ENCODE data around the gene APCDD1L. TPM values are rescaled to one million over a fixed set of nuclear protein-coding genes. Genes with fewer than 3 reads are reported as not detected.

Gene APCDD1L
- total RNA-seq, 1 experiment from 2014 or later = 2.4 TPM

DNA sequence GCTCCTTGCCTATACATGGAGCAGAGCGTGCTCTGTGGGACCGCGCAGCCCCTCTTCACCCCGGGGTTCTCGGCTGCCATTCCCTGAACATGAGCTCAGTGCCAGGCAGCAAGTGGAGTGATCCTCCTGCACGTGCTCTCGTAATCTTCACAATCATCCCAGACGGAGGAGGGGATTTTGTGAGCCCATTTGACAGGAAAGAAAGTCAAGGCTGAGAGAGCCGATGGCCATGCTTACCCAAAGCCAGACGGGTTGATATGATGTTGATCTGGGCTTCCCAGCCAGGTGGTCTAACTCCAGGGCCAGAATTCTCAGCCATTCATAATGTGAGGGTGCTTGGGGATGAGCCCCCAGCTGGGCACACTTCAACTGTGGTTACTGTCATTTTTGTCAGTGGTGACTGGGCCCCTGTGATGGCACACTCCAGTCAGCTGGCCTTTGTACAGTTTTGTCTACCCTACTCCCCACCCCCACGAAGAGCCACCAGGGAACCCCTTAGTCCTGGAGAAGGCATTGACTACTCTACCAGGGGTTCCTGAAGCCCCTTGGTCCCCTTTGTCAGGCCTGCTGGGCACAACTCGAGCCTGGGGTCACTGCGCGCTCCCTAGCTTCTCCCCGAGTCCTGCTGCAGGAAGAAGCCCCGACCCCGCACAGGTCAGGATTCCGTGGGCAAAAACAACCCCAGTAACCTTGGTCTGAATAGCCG lies 1.5 kb downstream of the APCDD1L start (continued):
- TF ChIP-seq OVOL2 (CRISPR knock-in tag; IDR thresholded peaks at IDR 0.05; ENCODE audit: borderline replicate concordance) = no peak
- TF ChIP-seq, protein P1, sequence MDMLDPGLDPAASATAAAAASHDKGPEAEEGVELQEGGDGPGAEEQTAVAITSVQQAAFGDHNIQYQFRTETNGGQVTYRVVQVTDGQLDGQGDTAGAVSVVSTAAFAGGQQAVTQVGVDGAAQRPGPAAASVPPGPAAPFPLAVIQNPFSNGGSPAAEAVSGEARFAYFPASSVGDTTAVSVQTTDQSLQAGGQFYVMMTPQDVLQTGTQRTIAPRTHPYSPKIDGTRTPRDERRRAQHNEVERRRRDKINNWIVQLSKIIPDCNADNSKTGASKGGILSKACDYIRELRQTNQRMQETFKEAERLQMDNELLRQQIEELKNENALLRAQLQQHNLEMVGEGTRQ (CRISPR knock-in tag; IDR thresholded peaks at IDR 0.05) = no peak
- TF ChIP-seq, protein P2, sequence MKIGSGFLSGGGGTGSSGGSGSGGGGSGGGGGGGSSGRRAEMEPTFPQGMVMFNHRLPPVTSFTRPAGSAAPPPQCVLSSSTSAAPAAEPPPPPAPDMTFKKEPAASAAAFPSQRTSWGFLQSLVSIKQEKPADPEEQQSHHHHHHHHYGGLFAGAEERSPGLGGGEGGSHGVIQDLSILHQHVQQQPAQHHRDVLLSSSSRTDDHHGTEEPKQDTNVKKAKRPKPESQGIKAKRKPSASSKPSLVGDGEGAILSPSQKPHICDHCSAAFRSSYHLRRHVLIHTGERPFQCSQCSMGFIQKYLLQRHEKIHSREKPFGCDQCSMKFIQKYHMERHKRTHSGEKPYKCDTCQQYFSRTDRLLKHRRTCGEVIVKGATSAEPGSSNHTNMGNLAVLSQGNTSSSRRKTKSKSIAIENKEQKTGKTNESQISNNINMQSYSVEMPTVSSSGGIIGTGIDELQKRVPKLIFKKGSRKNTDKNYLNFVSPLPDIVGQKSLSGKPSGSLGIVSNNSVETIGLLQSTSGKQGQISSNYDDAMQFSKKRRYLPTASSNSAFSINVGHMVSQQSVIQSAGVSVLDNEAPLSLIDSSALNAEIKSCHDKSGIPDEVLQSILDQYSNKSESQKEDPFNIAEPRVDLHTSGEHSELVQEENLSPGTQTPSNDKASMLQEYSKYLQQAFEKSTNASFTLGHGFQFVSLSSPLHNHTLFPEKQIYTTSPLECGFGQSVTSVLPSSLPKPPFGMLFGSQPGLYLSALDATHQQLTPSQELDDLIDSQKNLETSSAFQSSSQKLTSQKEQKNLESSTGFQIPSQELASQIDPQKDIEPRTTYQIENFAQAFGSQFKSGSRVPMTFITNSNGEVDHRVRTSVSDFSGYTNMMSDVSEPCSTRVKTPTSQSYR (CRISPR knock-in tag; IDR thresholded peaks at IDR 0.05) = no peak
- TF ChIP-seq, protein P3, sequence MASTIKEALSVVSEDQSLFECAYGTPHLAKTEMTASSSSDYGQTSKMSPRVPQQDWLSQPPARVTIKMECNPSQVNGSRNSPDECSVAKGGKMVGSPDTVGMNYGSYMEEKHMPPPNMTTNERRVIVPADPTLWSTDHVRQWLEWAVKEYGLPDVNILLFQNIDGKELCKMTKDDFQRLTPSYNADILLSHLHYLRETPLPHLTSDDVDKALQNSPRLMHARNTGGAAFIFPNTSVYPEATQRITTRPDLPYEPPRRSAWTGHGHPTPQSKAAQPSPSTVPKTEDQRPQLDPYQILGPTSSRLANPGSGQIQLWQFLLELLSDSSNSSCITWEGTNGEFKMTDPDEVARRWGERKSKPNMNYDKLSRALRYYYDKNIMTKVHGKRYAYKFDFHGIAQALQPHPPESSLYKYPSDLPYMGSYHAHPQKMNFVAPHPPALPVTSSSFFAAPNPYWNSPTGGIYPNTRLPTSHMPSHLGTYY (CRISPR knock-in tag; IDR thresholded peaks at IDR 0.05) = no peak
- TF ChIP-seq, protein P4, sequence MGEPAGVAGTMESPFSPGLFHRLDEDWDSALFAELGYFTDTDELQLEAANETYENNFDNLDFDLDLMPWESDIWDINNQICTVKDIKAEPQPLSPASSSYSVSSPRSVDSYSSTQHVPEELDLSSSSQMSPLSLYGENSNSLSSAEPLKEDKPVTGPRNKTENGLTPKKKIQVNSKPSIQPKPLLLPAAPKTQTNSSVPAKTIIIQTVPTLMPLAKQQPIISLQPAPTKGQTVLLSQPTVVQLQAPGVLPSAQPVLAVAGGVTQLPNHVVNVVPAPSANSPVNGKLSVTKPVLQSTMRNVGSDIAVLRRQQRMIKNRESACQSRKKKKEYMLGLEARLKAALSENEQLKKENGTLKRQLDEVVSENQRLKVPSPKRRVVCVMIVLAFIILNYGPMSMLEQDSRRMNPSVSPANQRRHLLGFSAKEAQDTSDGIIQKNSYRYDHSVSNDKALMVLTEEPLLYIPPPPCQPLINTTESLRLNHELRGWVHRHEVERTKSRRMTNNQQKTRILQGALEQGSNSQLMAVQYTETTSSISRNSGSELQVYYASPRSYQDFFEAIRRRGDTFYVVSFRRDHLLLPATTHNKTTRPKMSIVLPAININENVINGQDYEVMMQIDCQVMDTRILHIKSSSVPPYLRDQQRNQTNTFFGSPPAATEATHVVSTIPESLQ (CRISPR knock-in tag; IDR thresholded peaks at IDR 0.05) = no peak

DNA sequence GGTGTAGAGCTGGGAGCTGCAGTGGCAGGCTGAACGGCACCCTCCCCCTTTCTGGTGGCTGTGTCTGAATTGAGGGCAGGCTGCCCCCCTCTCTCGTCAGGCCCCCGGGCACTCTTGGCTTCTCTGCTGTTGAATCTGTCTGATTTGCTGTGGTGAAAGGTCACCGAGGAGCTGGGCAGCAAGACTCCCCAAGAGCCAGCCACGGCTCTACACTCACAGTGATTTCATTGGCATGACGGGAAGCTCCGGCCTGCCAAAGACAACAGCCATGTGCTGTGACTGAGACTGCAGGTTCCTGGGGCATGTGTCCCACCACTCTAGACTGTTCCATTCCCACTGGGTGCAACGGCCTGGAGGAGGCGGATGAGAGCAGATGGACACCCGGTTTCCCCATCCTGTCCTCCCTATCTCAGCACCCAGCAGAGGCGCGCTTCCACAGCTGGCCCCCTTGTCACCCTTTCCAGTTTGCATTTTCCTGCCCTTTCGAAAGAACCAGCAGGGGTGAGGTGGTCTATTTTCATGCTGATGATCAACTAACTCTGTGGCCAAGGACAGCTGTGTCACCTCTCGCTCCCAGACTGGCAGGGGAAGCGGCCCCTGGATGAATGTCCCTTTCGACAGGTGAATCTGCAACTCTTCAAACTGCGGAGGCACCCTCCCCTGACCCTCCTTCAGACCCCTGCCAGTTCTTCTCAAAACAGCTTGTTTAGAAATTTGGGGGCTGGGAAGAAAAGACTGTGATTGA lies 2.2 kb downstream of the APCDD1L start:
- Mint-ChIP-seq H3K9me3 (no peaks in the 10 kb centered on the region), H3K4me3 (peak overlapping the region; percentile 78), H3K27me3 (ENCODE audit: low read depth) (peaks cover 60% of the 10 kb centered on the region), H3K4me1 (peaks cover 23% of the 10 kb centered on the region), H3K27ac (no peak overlapping the region), H3K36me3 (peaks cover 5% of the 10 kb centered on the region)
- DNase-seq (ENCODE audit: low spot score) (no peak), ATAC-seq (no peak)
- ChIA-PET POLR2A (interaction anchor here (1.5 to 2.4 kb wide), 3 partner anchors 107 to 138 kb away, joined by 3 to 14 read pairs (median 7); partner anchors contain the start of gene STX16), CTCF (interaction anchor here (1.1 to 2.9 kb wide), 6 partner anchors 32 to 357 kb away, joined by 3 to 24 read pairs (median 6); partner anchors contain the start of gene STX16)
- TF ChIP-seq, protein P5, sequence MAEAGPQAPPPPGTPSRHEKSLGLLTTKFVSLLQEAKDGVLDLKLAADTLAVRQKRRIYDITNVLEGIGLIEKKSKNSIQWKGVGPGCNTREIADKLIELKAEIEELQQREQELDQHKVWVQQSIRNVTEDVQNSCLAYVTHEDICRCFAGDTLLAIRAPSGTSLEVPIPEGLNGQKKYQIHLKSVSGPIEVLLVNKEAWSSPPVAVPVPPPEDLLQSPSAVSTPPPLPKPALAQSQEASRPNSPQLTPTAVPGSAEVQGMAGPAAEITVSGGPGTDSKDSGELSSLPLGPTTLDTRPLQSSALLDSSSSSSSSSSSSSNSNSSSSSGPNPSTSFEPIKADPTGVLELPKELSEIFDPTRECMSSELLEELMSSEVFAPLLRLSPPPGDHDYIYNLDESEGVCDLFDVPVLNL (CRISPR knock-in tag; IDR thresholded peaks at IDR 0.05; ENCODE audit: borderline replicate concordance, low read depth) = no peak
- TF ChIP-seq, protein P6, sequence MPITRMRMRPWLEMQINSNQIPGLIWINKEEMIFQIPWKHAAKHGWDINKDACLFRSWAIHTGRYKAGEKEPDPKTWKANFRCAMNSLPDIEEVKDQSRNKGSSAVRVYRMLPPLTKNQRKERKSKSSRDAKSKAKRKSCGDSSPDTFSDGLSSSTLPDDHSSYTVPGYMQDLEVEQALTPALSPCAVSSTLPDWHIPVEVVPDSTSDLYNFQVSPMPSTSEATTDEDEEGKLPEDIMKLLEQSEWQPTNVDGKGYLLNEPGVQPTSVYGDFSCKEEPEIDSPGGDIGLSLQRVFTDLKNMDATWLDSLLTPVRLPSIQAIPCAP (CRISPR knock-in tag; IDR thresholded peaks at IDR 0.05) = no peak
- TF ChIP-seq FOXP1 (CRISPR knock-in tag; IDR thresholded peaks at IDR 0.05; ENCODE audit: borderline replicate concordance) = no peak
- no peak for TF ChIP-seq TCF7 (CRISPR knock-in tag; IDR thresholded peaks at IDR 0.05; ENCODE audit: low read depth)
- 0 out of 2 replicates have a peak, but pooled peaks have one; percentile 22 for TF ChIP-seq TP53 (CRISPR knock-in tag; IDR thresholded peaks at IDR 0.05)

DNA sequence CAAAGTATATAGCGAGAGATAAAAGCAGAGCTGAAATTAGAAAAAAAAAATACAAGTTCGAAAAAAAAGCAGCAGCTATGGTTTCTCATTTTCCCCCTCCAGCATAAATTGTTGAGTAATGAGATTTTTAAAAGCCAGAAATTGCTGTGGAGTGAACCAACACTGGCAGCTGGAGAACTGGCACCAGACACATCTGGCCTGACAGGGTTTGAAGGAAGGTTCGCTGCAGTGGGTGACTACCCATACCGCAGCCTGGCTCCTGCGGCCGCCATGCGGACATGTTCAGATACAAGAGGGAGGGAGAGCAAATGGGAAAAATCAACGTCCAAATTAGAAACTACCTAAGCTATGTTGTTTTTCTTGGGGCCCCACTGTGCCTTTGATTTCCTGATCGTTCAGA lies 3.3 kb downstream of the APCDD1L start:
- DNase-seq (ENCODE audit: low spot score) (no peak), ATAC-seq (no peak)
- Mint-ChIP-seq H3K4me1 (peaks cover 23% of the 10 kb centered on the region), H3K36me3 (peaks cover 5% of the 10 kb centered on the region), H3K4me3 (no peak overlapping the region), H3K27ac (no peak overlapping the region), H3K9me3 (no peaks in the 10 kb centered on the region), H3K27me3 (ENCODE audit: low read depth) (peaks cover 53% of the 10 kb centered on the region)
- POLR2A ChIA-PET = no interaction called here
- CTCF ChIA-PET = no interaction called here
- TF ChIP-seq, protein P3 (CRISPR knock-in tag; IDR thresholded peaks at IDR 0.05) = no peak
- TF ChIP-seq ZBTB21 (CRISPR knock-in tag; IDR thresholded peaks at IDR 0.05; ENCODE audit: borderline replicate concordance) (no peak), KAT7 (CRISPR knock-in tag; IDR thresholded peaks at IDR 0.05; ENCODE audit: borderline replicate concordance) (no peak), RELA (CRISPR knock-in tag; IDR thresholded peaks at IDR 0.05; ENCODE audit: borderline replicate concordance) (no peak)
- TF ChIP-seq, protein P1 (CRISPR knock-in tag; IDR thresholded peaks at IDR 0.05) = no peak
- TF ChIP-seq, protein P7, sequence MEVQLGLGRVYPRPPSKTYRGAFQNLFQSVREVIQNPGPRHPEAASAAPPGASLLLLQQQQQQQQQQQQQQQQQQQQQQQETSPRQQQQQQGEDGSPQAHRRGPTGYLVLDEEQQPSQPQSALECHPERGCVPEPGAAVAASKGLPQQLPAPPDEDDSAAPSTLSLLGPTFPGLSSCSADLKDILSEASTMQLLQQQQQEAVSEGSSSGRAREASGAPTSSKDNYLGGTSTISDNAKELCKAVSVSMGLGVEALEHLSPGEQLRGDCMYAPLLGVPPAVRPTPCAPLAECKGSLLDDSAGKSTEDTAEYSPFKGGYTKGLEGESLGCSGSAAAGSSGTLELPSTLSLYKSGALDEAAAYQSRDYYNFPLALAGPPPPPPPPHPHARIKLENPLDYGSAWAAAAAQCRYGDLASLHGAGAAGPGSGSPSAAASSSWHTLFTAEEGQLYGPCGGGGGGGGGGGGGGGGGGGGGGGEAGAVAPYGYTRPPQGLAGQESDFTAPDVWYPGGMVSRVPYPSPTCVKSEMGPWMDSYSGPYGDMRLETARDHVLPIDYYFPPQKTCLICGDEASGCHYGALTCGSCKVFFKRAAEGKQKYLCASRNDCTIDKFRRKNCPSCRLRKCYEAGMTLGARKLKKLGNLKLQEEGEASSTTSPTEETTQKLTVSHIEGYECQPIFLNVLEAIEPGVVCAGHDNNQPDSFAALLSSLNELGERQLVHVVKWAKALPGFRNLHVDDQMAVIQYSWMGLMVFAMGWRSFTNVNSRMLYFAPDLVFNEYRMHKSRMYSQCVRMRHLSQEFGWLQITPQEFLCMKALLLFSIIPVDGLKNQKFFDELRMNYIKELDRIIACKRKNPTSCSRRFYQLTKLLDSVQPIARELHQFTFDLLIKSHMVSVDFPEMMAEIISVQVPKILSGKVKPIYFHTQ (CRISPR knock-in tag; IDR thresholded peaks at IDR 0.05) = no peak
